PFSK-1 (cell line): ENCODE data around the gene UBN2. TPM values are rescaled to one million over a fixed set of nuclear protein-coding genes. Genes with fewer than 3 reads are reported as not detected.

Experiments used
- FOXP2 ChIP-seq: optimal IDR thresholded peaks from 2 replicates; pipeline ENCODE3; 2011; ENCODE audit warnings: borderline replicate concordance, control low read depth, inconsistent platforms; ENCODE audit not compliant: insufficient read depth; ENCODE audit errors: extremely low read length, extremely low read depth
- POLR2AphosphoS5 ChIP-seq: IDR thresholded peaks from 2 replicates; pipeline ENCODE4 v1.6.1; 2012; ENCODE audit warnings: low read depth, mild to moderate bottlenecking, control low read depth, low read length, moderate library complexity
- REST ChIP-seq, 2 experiments: IDR thresholded peaks; 2 replicates each; pipeline versions ENCODE4 v1.6.1 to v1.8.0; 2011 to 2012; ENCODE audit warnings: low read depth in 2 of 2, low read length in 2 of 2, control low read depth in 1 of 2, inconsistent platforms in 1 of 2, mild to moderate bottlenecking in 1 of 2, moderate library complexity in 1 of 2; ENCODE audit not compliant: insufficient read depth in 1 of 2
- SIN3A ChIP-seq: IDR thresholded peaks from 2 replicates; pipeline ENCODE4 v1.6.1; 2012; ENCODE audit warnings: mild to moderate bottlenecking, low read length, moderate library complexity, borderline replicate concordance; ENCODE audit not compliant: insufficient read depth
- TAF1 ChIP-seq: IDR thresholded peaks from 2 replicates; pipeline ENCODE4 v1.6.1; 2012; ENCODE audit warnings: low read length, control low read depth, borderline replicate concordance; ENCODE audit not compliant: insufficient read depth
- polyA plus RNA-seq: library from polyadenylated mRNA; unstranded; fragments of >200 nt; gene quantifications from one replicate; pipeline ENCODE4 v1.2.1, GENCODE V29; 2012; ENCODE audit warnings: low read depth, missing spikeins; ENCODE audit not compliant: insufficient read length

UBN2 gene
- polyA plus RNA-seq = 0.97 TPM

DNA sequence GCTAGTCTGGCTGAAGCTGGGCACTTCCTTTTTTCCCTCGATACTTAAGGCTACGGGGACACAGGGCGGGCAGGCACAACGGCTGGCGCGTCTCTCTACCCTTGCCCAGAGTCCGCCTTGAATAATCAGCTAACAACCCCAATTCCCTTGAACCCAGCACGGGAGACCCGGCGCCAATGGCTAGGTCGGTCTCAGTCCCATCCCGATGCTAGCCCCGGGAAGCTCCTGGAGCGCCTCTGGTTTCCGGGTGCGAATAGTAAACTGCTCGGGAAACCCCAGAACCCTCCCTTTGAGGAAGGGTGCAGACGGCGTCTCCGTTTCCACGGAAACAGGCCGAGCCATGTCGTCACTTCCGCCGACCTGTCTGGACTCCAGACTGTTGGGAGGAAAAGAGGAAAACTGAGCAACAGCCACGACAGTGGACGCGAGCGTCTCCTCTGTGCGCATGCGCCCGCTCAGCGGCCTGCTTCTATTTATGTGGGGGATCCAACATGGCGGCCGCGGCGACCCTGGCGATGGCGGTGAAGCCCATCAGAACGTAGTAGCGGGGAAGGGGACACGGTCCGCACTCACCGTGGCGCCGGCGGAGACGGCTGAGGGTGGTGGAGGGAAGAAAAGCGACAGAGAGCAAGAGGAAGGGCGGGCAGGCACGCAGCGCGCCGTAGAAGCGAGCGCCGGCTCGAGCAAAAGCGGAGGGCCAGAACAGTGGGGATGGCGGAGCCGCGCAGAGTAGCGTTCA is at the start of gene UBN2:
Gene UBN2 (plus strand): TSS at position 464 of the 739 bp plus-strand sequence. CDS start 248 bp downstream, at position 712.
- TF ChIP-seq FOXP2 = peak; percentile 77
- peak; percentile 91; the same call in 1 of the 2 replicates for TF ChIP-seq TAF1
- TF ChIP-seq SIN3A = peak; percentile 79; the same call in 1 of the 2 replicates
- 0 out of 4 replicates have a peak, but pooled peaks of 1 of the 2 experiments have one; percentile 12 for TF ChIP-seq REST (IDR thresholded peaks at IDR 0.05; ENCODE audit: insufficient read depth in 1 of 2, low read depth in 2 of 2, low read length in 2 of 2)
- peak; percentile 83; the same call in 1 of the 2 replicates for TF ChIP-seq POLR2AphosphoS5

DNA sequence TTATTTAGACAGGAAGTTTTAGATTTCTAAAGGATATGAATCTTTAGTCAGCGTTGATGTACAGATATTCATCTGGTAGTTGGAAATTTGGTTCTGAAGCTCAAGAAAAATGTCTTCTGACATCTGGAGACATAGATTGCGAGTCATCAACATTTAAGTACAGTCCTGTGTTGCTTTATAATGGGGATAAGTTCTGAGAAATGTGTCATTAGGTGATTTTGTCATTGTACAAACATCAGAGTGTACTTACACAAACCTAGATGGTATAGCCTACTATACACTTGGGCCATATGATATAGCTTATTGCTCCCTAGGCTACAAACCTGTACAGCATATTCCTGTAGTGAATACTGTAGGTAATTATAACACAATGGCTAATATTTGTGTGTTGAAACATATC is 49.6 kb upstream of the UBN2 start:
- no peak for TF ChIP-seq TAF1
- TF ChIP-seq POLR2AphosphoS5 = no peak
- no peak for TF ChIP-seq REST (IDR thresholded peaks at IDR 0.05; ENCODE audit: insufficient read depth in 1 of 2, low read depth in 2 of 2, low read length in 2 of 2)
- TF ChIP-seq FOXP2 = no peak
- no peak for TF ChIP-seq SIN3A

GRCh38 chr7:139182363-139182762 is 48.7 kb upstream of the UBN2 start:
- TF ChIP-seq SIN3A (no peak), TAF1 (no peak), POLR2AphosphoS5 (no peak), FOXP2 (no peak), REST (IDR thresholded peaks at IDR 0.05; ENCODE audit: insufficient read depth in 1 of 2, low read depth in 2 of 2, low read length in 2 of 2) (no peak)

- TF ChIP-seq REST (IDR thresholded peaks at IDR 0.05; ENCODE audit: insufficient read depth in 1 of 2, low read depth in 2 of 2, low read length in 2 of 2) = no peak
- TF ChIP-seq POLR2AphosphoS5 = no peak
- TF ChIP-seq SIN3A = no peak
- no peak for TF ChIP-seq FOXP2
- TF ChIP-seq TAF1 = no peak
These were observed 47.8 kb upstream of the UBN2 start for GRCh38 chr7:139183251-139183650.

- TF ChIP-seq REST (IDR thresholded peaks at IDR 0.05; ENCODE audit: insufficient read depth in 1 of 2, low read depth in 2 of 2, low read length in 2 of 2) (no peak), SIN3A (no peak), POLR2AphosphoS5 (no peak), TAF1 (no peak)
These were observed 47.1 kb upstream of the UBN2 start for GRCh38 chr7:139183878-139184338.
